GM13977 (cell line): ENCODE data around the gene DNAH7.

Experiments used
- DNase-seq: peaks from one replicate; pipeline ENCODE4 v3.0.0; 2012; ENCODE audit warnings: low spot score
- CTCF ChIP-seq: IDR thresholded peaks from 2 replicates; pipeline ENCODE4 v1.5.1; 2012; ENCODE audit warnings: mild to moderate bottlenecking, control low read depth; ENCODE audit not compliant: insufficient read depth; ENCODE audit errors: extremely low read depth, missing control alignments
- in situ Hi-C: fragments of 300-500 bp; cut with MboI; formaldehyde crosslinking; loops from one replicate; pipeline ENCODE4 v1.12.0; 2022; ENCODE audit warnings: low sequenced_read_pairs, low pct_unique_long_range_greater_than_20kb, mixed read lengths, inconsistent platforms; ENCODE audit not compliant: unreplicated experiment

DNAH7 gene

GRCh38 chr2:195912079-195912478 is 156.6 kb downstream of the DNAH7 start:
- TF ChIP-seq CTCF: no peak
- in situ Hi-C loops: no loop called here

DNA sequence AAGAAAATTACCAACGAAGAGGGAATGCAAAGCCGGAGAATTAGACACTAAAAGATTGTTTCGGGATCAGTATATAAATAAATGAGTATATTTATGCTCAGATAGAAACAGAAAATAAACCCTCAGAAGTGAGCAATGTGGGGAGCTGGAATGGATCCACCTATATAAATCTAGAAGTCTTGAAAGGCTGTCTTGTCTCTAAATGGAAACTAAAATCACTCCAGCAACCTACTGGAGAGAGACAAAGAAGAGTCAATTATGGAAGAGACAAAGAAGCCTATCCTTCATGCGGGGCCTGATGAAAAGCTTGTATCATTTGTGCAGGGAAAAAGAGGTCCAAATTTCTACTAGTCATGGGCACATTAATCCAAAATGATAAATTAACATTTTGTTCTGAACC is 158.1 kb downstream of the DNAH7 start:
- no peak for TF ChIP-seq CTCF
- in situ Hi-C loops: no loop called here
- no peak for DNase-seq

More at GRCh38 chr2:195912079-195912478, 156.6 kb downstream of the DNAH7 start:
- DNase-seq: no peak

DNA sequence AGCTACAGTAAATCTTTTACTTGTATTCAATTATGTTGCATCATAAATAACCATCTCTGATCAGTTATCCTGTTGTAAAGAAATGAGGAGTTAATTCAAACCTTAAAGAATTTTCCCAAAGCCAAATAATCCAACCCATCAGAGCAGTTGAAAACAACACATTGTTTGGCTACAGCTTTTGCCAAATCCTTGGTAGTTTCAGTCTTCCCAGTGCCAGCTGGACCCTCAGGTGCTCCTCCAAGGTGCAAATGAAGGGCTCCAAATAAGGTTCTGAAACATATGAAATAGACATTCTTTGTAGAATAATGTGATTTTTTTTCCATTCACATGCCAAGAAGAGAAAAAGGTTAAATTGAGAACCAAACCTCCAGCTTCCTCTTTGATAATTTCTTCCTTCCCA is 158.7 kb downstream of the DNAH7 start:
- in situ Hi-C loops: no loop called here
- DNase-seq: no peak
- no peak for TF ChIP-seq CTCF

DNA sequence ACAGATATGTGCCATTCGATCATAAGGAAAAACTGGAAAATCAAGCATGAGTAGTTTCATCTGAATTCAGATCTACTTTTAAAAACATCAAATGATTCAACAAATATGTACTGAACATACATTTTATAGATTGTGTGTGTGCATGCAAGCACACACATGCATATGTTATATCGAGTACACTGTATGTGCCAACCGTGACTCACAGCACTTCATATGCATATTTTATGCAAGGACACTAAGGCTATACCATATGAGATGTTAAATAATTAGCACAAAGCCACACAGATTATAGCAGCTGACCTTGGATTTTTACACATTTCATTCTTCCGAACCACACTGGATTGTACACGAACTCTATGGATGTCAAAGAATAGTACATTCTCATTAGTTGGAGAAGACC is 161.2 kb downstream of the DNAH7 start:
- no peak for DNase-seq
- in situ Hi-C loops: no loop called here
- TF ChIP-seq CTCF: no peak

DNA sequence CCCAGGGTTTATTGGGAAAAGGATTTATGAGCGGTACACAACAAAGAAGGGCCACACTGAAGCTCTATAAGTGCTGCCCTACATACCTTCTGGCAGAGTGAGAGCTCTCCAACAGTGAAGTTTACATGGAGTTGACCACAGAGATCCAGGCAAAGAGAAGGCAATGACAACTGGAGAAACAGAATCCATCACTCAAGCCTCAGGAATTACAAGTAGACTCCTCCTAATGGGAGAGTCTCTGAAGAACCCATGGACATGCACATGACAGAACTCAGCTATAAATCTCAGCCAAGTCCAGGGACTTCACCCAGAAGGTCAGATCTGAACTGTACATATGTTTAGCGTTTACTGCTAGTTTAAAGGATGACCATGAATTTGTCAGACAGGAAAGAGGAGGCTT is 164.7 kb downstream of the DNAH7 start:
- DNase-seq: no peak
- no peak for TF ChIP-seq CTCF
- in situ Hi-C loops: no loop called here

GRCh38 chr2:195902857-195903256 is 165.8 kb downstream of the DNAH7 start:
- DNase-seq: no peak
- in situ Hi-C loops: no loop called here

More at GRCh38 chr2:195902857-195903256, 165.8 kb downstream of the DNAH7 start:
- TF ChIP-seq CTCF: no peak
